GM23338 (cell line): ENCODE measurements around the gene PDIA3. TPM values are rescaled to one million over a fixed set of nuclear protein-coding genes. Genes with fewer than 3 reads are reported as not detected.

ENCODE experiments used
- ATAC-seq: fragments of 200-7000 bp; cut with Tn5 transposase; 3 replicates; pipeline ENCODE4 v1.9.1; 2020
- DNase-seq: peaks from one replicate; pipeline ENCODE4 v3.0.0-alpha.2; 2015; ENCODE audit warnings: low spot score
- H2AFZ ChIP-seq: fragments of 200-600 bp; sonication (generic); 2 replicates; pipeline ENCODE4 v1.8.0; 2016; ENCODE audit warnings: antibody characterized with exemption, mild to moderate bottlenecking, moderate library complexity
- H3F3A ChIP-seq: fragments of 200-600 bp; sonication (generic); replicated peaks from 2 replicates; pipeline ENCODE4 v1.8.0; 2017; ENCODE audit warnings: antibody characterized with exemption, mixed run types, low read depth
- H3K27ac ChIP-seq: fragments of 200-600 bp; sonication (generic); 2 replicates; pipeline ENCODE4 v1.6.1; 2016; ENCODE audit warnings: low read depth
- H3K27me3 ChIP-seq: fragments of 200-600 bp; sonication (generic); 2 replicates; pipeline ENCODE4 v1.8.0; 2016; ENCODE audit warnings: mild to moderate bottlenecking, mixed run types, moderate library complexity; ENCODE audit not compliant: insufficient read depth
- H3K36me3 ChIP-seq: fragments of 200-600 bp; sonication (generic); 2 replicates; pipeline ENCODE4 v1.8.0; 2016; ENCODE audit warnings: mild to moderate bottlenecking; ENCODE audit not compliant: insufficient read depth
- H3K4me1 ChIP-seq: fragments of 200-600 bp; sonication (generic); 2 replicates; pipeline ENCODE4 v1.8.0; 2016; ENCODE audit warnings: mild to moderate bottlenecking, moderate library complexity; ENCODE audit not compliant: insufficient read depth
- H3K4me2 ChIP-seq: fragments of 200-600 bp; sonication (generic); 2 replicates; pipeline ENCODE4 v1.7.1; 2017; ENCODE audit warnings: mixed run types
- H3K4me3 ChIP-seq: fragments of 200-600 bp; sonication (generic); 2 replicates; pipeline ENCODE4 v1.6.1; 2016; ENCODE audit warnings: mixed run types
- H3K79me2 ChIP-seq: fragments of 200-600 bp; sonication (generic); replicated peaks from 2 replicates; pipeline ENCODE4 v1.8.0; 2017; ENCODE audit warnings: mild to moderate bottlenecking; ENCODE audit not compliant: insufficient read depth
- H3K9me2 ChIP-seq: fragments of 200-600 bp; sonication (generic); 2 replicates; pipeline ENCODE4 v1.8.0; 2017; ENCODE audit not compliant: insufficient read depth
- H4K20me1 ChIP-seq: fragments of 200-600 bp; sonication (generic); replicated peaks from 2 replicates; pipeline ENCODE4 v1.8.0; 2017; ENCODE audit warnings: mild to moderate bottlenecking; ENCODE audit not compliant: insufficient read depth
- H3K27ac Mint-ChIP-seq: 2 replicates; pipeline ENCODE4 v1.8.0; 2020; ENCODE audit warnings: inconsistent platforms, mild to moderate bottlenecking, moderate library complexity, mixed read lengths
- H3K27me3 Mint-ChIP-seq: 3 replicates; pipeline ENCODE4 v1.8.0; 2022; ENCODE audit warnings: low read depth, mild to moderate bottlenecking, moderate library complexity, mixed read lengths, inconsistent platforms; ENCODE audit not compliant: insufficient read depth, poor library complexity
- H3K36me3 Mint-ChIP-seq: 3 replicates; pipeline ENCODE4 v1.8.0; 2021; ENCODE audit warnings: low read depth, mild to moderate bottlenecking, inconsistent platforms, moderate library complexity, mixed read lengths
- H3K4me1 Mint-ChIP-seq: 3 replicates; pipeline ENCODE4 v1.8.0; 2020; ENCODE audit warnings: mild to moderate bottlenecking, inconsistent platforms, mixed read lengths
- H3K4me3 Mint-ChIP-seq: 3 replicates; pipeline ENCODE4 v1.8.0; 2021; ENCODE audit warnings: moderate library complexity, mild to moderate bottlenecking, inconsistent platforms, mixed read lengths
- H3K9me3 Mint-ChIP-seq: 3 replicates; pipeline ENCODE4 v1.8.0; 2020; ENCODE audit warnings: moderate library complexity, mild to moderate bottlenecking, inconsistent platforms, mixed read lengths
- CREB1 ChIP-seq: fragments of 250-450 bp; sonication (Bioruptor Pico); IDR thresholded peaks from 2 replicates; pipeline ENCODE4 v1.5.0; 2020; ENCODE audit warnings: low read depth, mild to moderate bottlenecking, moderate library complexity
- EZH2 ChIP-seq: fragments of 200-600 bp; sonication (generic); IDR thresholded peaks from one replicate; pipeline ENCODE4 v1.8.0; 2017; ENCODE audit warnings: antibody characterized with exemption, mild to moderate bottlenecking, low read depth; ENCODE audit not compliant: unreplicated experiment
- NANOG ChIP-seq: IDR thresholded peaks from 2 replicates; pipeline ENCODE4 v1.6.1; 2016; ENCODE audit warnings: antibody characterized with exemption, borderline replicate concordance
- ZNF114 ChIP-seq: fragments of 250-450 bp; sonication (Bioruptor Pico); IDR thresholded peaks from 2 replicates; pipeline ENCODE4 v1.5.0; 2020; ENCODE audit warnings: mild to moderate bottlenecking, moderate library complexity
- ZNF331 ChIP-seq: fragments of 250-450 bp; sonication (Bioruptor Pico); IDR thresholded peaks from 2 replicates; pipeline ENCODE4 v1.5.0; 2020; ENCODE audit warnings: low read depth, mild to moderate bottlenecking, moderate library complexity
- polyA plus RNA-seq: library from polyadenylated mRNA; unstranded; fragments of >200 nt; fragmentation: Nextera tagmentation; extraction: Ambion mirVana; gene quantifications from 2 replicates; pipeline ENCODE4 v1.2.1, GENCODE V29; 2016
- total RNA-seq: library from RNA; depleted of rRNA; stranded (reverse); fragments of >200 nt; shearing (Covaris generic); gene quantifications from 2 replicates; pipeline ENCODE4 v1.2.3, GENCODE V29; 2014
- TF ChIP-seq, protein P1 (sequence below), 2 experiments: fragments of 200-600 bp in 1 of 2; sonication (generic) in 1 of 2; conservative IDR thresholded peaks; 2 replicates each; pipeline versions ENCODE4 v1.5.1 to v1.6.1; 2016 to 2017; ENCODE audit warnings: antibody characterized with exemption in 2 of 2, low read depth in 2 of 2, mild to moderate bottlenecking in 2 of 2, moderate library complexity in 1 of 2
- TF ChIP-seq, protein P2 (sequence below): IDR thresholded peaks from 2 replicates; pipeline ENCODE4 v1.6.1; 2016; ENCODE audit warnings: antibody characterized with exemption
- TF ChIP-seq, protein P3 (sequence below): fragments of 250-450 bp; sonication (Bioruptor Pico); IDR thresholded peaks from 2 replicates; pipeline ENCODE4 v1.5.0; 2020; ENCODE audit warnings: mild to moderate bottlenecking, moderate library complexity

The PDIA3 gene
- total and polyA plus RNA-seq, 2 experiments from 2014 or later = 363 to 631 TPM

DNA sequence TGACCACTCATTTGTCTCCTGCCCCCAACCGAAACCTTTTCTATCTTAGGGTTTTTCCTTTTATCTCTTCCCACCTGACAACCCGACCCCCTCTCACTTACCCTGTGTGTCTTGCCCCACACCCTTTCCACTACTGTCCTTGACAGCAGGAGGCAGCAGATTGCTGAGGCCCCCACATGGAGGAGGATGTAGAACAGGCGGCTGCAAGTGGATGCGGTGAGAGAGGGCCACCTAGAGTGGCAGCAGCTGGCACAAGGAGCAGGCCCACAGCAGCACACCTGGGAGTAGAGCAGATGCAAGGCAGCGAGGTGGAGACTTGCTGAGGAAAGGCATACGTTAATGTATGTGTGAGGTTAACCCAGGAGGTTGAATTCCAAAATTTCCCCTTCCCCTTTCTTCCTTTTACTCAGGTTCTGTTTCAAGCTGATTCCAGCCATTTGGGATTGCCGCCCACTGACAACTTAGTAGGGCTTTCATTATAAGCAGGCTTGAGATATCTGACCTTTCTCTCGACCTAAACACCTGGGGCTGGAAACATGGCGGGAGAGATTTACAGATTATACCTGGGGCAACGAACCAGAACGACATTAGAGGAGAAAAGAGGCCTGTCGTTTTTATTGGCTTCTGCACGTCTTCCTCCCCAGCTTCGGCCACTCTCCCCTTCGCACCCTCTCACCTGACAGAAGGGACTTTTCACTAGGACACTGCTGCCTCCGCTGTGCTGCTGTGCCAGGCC, 53.1 kb downstream of the PDIA3 start:
- peaks cover 16% of the 10 kb centered on the region for H3K27me3 Mint-ChIP-seq
- H3K4me3 ChIP-seq = 0 out of 2 replicates have a peak overlapping the region, but pooled peaks have one; percentile 89
- peaks cover 73% of the 10 kb centered on the region for H3K36me3 Mint-ChIP-seq
- DNase-seq (no peak), ATAC-seq (peak; percentile 5; the same call in 2 of the 3 replicates)
- peak overlapping the region; percentile 61; the same call in 1 of the 2 replicates for H3K4me2 ChIP-seq
- H3K9me2 ChIP-seq = no peaks in the 10 kb centered on the region
- H3K4me1 ChIP-seq = peaks cover 39% of the 10 kb centered on the region
- peak overlapping the region; percentile 72 for H3K27ac Mint-ChIP-seq
- H3K36me3 ChIP-seq = peaks cover 14% of the 10 kb centered on the region
- H3K4me3 Mint-ChIP-seq = peak overlapping the region; percentile 33; the same call in 1 of the 3 replicates
- H3F3A ChIP-seq = peaks cover 43% of the 10 kb centered on the region
- peaks cover 11% of the 10 kb centered on the region; the same call in 1 of the 2 replicates for H4K20me1 ChIP-seq
- H3K4me1 Mint-ChIP-seq = peaks cover 49% of the 10 kb centered on the region
- H3K27me3 ChIP-seq = no peaks in the 10 kb centered on the region
- TF ChIP-seq NANOG (no peak), CREB1 (CRISPR knock-in tag) (no peak)
- TF ChIP-seq, protein P1, sequence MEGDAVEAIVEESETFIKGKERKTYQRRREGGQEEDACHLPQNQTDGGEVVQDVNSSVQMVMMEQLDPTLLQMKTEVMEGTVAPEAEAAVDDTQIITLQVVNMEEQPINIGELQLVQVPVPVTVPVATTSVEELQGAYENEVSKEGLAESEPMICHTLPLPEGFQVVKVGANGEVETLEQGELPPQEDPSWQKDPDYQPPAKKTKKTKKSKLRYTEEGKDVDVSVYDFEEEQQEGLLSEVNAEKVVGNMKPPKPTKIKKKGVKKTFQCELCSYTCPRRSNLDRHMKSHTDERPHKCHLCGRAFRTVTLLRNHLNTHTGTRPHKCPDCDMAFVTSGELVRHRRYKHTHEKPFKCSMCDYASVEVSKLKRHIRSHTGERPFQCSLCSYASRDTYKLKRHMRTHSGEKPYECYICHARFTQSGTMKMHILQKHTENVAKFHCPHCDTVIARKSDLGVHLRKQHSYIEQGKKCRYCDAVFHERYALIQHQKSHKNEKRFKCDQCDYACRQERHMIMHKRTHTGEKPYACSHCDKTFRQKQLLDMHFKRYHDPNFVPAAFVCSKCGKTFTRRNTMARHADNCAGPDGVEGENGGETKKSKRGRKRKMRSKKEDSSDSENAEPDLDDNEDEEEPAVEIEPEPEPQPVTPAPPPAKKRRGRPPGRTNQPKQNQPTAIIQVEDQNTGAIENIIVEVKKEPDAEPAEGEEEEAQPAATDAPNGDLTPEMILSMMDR (conservative IDR thresholded peaks at IDR 0.05; ENCODE audit: low read depth in 2 of 2) = peak in 1 of 2 experiments; percentile 20; a peak in 1 of 4 replicates
- H3K9me3 Mint-ChIP-seq = no peaks in the 10 kb centered on the region
- H3K79me2 ChIP-seq = peaks cover 15% of the 10 kb centered on the region
- H2AFZ ChIP-seq = no peak overlapping the region
- peak overlapping the region; percentile 94 for H3K27ac ChIP-seq

DNA sequence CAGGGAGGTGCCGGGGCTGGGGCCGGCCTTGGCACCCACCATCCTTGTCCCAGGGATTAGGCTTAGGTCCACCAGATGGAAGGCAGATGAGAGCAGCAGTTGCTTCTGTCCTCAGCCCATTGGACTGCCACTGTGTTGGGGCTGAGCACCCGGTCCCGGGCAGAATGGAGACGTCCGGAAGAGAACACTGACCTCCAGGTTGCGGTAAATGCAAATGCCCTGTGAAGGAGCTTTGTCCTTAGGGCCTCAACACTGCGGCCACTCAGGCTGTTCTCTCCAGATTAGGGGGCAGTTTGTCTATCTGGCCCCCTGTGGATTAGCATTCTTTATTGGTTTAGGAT, 53.7 kb downstream of the PDIA3 start, which contains the start of gene SERINC4:
SERINC4 (minus strand) TSS at position 276 of the 341 bp plus-strand sequence; CDS start at position 42, 234 bp downstream.
- Histone ChIP-seq H3K4me1 (peaks cover 34% of the 10 kb centered on the region), H3K27ac (peak within 1 kb of the TSS; percentile 94), H3K9me2 (no peaks in the 10 kb centered on the region), H3K79me2 (peaks cover 15% of the 10 kb centered on the region), H2AFZ (peak within 1 kb of the TSS; percentile 49; the same call in 1 of the 2 replicates), H4K20me1 (peaks cover 7% of the 10 kb centered on the region; the same call in 1 of the 2 replicates), H3K4me3 (peak within 1 kb of the TSS; percentile 89), H3K27me3 (no peaks in the 10 kb centered on the region), H3K4me2 (peak within 1 kb of the TSS; percentile 88), H3F3A (peaks cover 41% of the 10 kb centered on the region), H3K36me3 (peaks cover 11% of the 10 kb centered on the region)
- DNase-seq (no peak), ATAC-seq (peak; percentile 5)
- Mint-ChIP-seq H3K4me1 (peaks cover 44% of the 10 kb centered on the region), H3K9me3 (no peaks in the 10 kb centered on the region), H3K27me3 (peaks cover 12% of the 10 kb centered on the region), H3K4me3 (peak within 1 kb of the TSS; percentile 99), H3K27ac (peak within 1 kb of the TSS; percentile 98), H3K36me3 (peaks cover 71% of the 10 kb centered on the region)
- TF ChIP-seq ZNF331 (CRISPR knock-in tag) (no peak), ZNF114 (CRISPR knock-in tag) (no peak), EZH2 (no peak), NANOG (no peak), CREB1 (CRISPR knock-in tag) (no peak)
- TF ChIP-seq, protein P1 (conservative IDR thresholded peaks at IDR 0.05; ENCODE audit: low read depth in 2 of 2) = no peak
- TF ChIP-seq, protein P2, sequence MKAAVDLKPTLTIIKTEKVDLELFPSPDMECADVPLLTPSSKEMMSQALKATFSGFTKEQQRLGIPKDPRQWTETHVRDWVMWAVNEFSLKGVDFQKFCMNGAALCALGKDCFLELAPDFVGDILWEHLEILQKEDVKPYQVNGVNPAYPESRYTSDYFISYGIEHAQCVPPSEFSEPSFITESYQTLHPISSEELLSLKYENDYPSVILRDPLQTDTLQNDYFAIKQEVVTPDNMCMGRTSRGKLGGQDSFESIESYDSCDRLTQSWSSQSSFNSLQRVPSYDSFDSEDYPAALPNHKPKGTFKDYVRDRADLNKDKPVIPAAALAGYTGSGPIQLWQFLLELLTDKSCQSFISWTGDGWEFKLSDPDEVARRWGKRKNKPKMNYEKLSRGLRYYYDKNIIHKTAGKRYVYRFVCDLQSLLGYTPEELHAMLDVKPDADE = no peak
- TF ChIP-seq, protein P3, sequence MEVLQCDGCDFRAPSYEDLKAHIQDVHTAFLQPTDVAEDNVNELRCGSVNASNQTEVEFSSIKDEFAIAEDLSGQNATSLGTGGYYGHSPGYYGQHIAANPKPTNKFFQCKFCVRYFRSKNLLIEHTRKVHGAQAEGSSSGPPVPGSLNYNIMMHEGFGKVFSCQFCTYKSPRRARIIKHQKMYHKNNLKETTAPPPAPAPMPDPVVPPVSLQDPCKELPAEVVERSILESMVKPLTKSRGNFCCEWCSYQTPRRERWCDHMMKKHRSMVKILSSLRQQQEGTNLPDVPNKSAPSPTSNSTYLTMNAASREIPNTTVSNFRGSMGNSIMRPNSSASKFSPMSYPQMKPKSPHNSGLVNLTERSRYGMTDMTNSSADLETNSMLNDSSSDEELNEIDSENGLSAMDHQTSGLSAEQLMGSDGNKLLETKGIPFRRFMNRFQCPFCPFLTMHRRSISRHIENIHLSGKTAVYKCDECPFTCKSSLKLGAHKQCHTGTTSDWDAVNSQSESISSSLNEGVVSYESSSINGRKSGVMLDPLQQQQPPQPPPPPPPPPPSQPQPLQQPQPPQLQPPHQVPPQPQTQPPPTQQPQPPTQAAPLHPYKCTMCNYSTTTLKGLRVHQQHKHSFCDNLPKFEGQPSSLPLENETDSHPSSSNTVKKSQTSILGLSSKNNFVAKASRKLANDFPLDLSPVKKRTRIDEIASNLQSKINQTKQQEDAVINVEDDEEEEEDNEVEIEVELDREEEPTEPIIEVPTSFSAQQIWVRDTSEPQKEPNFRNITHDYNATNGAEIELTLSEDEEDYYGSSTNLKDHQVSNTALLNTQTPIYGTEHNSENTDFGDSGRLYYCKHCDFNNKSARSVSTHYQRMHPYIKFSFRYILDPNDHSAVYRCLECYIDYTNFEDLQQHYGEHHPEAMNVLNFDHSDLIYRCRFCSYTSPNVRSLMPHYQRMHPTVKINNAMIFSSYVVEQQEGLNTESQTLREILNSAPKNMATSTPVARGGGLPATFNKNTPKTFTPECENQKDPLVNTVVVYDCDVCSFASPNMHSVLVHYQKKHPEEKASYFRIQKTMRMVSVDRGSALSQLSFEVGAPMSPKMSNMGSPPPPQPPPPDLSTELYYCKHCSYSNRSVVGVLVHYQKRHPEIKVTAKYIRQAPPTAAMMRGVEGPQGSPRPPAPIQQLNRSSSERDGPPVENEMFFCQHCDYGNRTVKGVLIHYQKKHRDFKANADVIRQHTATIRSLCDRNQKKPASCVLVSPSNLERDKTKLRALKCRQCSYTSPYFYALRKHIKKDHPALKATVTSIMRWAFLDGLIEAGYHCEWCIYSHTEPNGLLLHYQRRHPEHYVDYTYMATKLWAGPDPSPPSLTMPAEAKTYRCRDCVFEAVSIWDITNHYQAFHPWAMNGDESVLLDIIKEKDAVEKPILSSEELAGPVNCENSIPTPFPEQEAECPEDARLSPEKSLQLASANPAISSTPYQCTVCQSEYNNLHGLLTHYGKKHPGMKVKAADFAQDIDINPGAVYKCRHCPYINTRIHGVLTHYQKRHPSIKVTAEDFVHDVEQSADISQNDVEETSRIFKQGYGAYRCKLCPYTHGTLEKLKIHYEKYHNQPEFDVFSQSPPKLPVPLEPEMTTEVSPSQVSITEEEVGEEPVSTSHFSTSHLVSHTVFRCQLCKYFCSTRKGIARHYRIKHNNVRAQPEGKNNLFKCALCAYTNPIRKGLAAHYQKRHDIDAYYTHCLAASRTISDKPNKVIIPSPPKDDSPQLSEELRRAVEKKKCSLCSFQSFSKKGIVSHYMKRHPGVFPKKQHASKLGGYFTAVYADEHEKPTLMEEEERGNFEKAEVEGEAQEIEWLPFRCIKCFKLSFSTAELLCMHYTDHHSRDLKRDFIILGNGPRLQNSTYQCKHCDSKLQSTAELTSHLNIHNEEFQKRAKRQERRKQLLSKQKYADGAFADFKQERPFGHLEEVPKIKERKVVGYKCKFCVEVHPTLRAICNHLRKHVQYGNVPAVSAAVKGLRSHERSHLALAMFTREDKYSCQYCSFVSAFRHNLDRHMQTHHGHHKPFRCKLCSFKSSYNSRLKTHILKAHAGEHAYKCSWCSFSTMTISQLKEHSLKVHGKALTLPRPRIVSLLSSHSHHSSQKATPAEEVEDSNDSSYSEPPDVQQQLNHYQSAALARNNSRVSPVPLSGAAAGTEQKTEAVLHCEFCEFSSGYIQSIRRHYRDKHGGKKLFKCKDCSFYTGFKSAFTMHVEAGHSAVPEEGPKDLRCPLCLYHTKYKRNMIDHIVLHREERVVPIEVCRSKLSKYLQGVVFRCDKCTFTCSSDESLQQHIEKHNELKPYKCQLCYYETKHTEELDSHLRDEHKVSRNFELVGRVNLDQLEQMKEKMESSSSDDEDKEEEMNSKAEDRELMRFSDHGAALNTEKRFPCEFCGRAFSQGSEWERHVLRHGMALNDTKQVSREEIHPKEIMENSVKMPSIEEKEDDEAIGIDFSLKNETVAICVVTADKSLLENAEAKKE (CRISPR knock-in tag) = no peak
